Osteoblast (primary cell): ENCODE measurements around the gene PHF23. TPM values are rescaled to one million over a fixed set of nuclear protein-coding genes. Genes with fewer than 3 reads are reported as not detected.
A peak's percentile ranks its signal among the peaks of the same experiment; 100 is the strongest.

ENCODE experiments used
- DNase-seq: peaks from one replicate; pipeline ENCODE4 v3.0.0; 2011; ENCODE audit warnings: low spot score, mixed read lengths; ENCODE audit not compliant: insufficient read length; ENCODE audit errors: missing footprints
- H2AFZ ChIP-seq: 2 replicates; pipeline ENCODE4 v1.6.0; 2011; ENCODE audit warnings: mild to moderate bottlenecking, low read length
- H3K27ac ChIP-seq: 2 replicates; pipeline ENCODE4 v1.5.1; 2011; ENCODE audit warnings: mild to moderate bottlenecking, low read depth, low read length, moderate library complexity
- H3K27me3 ChIP-seq: 2 replicates; pipeline ENCODE4 v1.6.0; 2012; ENCODE audit warnings: mild to moderate bottlenecking, control low read depth, inconsistent platforms, low read length, moderate library complexity; ENCODE audit not compliant: insufficient read depth
- H3K36me3 ChIP-seq: 2 replicates; pipeline ENCODE4 v1.5.1; 2011; ENCODE audit warnings: mild to moderate bottlenecking, low read length, control low read depth, moderate library complexity; ENCODE audit not compliant: insufficient read depth
- H3K4me1 ChIP-seq: 2 replicates; pipeline ENCODE4 v1.5.1; 2011; ENCODE audit warnings: mild to moderate bottlenecking, low read length, control low read depth, moderate library complexity; ENCODE audit not compliant: insufficient read depth
- H3K4me2 ChIP-seq: 2 replicates; pipeline ENCODE4 v1.6.0; 2011; ENCODE audit warnings: mild to moderate bottlenecking, low read length; ENCODE audit not compliant: insufficient read depth
- H3K4me3 ChIP-seq: fragments of 200-600 bp; sonication (generic); 3 replicates; pipeline ENCODE4 v1.5.1; 2012; ENCODE audit warnings: mild to moderate bottlenecking, low read length, inconsistent platforms; ENCODE audit not compliant: insufficient read depth
- H3K79me2 ChIP-seq: 2 replicates; pipeline ENCODE4 v1.6.0; 2012; ENCODE audit warnings: mild to moderate bottlenecking, low read length, control low read depth, inconsistent platforms; ENCODE audit not compliant: insufficient read depth
- H3K9me3 ChIP-seq: 2 replicates; pipeline ENCODE4 v1.5.1; 2011; ENCODE audit warnings: low read depth, low read length, control low read depth
- H4K20me1 ChIP-seq: 2 replicates; pipeline ENCODE4 v1.6.0; 2012; ENCODE audit warnings: mild to moderate bottlenecking, low read length, control low read depth; ENCODE audit not compliant: insufficient read depth
- CTCF ChIP-seq: IDR thresholded peaks from 2 replicates; pipeline ENCODE4 v1.5.1; 2011; ENCODE audit warnings: mild to moderate bottlenecking, low read depth, low read length, moderate library complexity; ENCODE audit errors: extremely low read depth
- total RNA-seq: library from RNA; depleted of rRNA; stranded (reverse); fragments of >200 nt; gene quantifications from 2 replicates; pipeline ENCODE4 v1.2.3, GENCODE V29; 2012

The PHF23 gene
- total RNA-seq, 1 donor: 53.2 TPM

DNA sequence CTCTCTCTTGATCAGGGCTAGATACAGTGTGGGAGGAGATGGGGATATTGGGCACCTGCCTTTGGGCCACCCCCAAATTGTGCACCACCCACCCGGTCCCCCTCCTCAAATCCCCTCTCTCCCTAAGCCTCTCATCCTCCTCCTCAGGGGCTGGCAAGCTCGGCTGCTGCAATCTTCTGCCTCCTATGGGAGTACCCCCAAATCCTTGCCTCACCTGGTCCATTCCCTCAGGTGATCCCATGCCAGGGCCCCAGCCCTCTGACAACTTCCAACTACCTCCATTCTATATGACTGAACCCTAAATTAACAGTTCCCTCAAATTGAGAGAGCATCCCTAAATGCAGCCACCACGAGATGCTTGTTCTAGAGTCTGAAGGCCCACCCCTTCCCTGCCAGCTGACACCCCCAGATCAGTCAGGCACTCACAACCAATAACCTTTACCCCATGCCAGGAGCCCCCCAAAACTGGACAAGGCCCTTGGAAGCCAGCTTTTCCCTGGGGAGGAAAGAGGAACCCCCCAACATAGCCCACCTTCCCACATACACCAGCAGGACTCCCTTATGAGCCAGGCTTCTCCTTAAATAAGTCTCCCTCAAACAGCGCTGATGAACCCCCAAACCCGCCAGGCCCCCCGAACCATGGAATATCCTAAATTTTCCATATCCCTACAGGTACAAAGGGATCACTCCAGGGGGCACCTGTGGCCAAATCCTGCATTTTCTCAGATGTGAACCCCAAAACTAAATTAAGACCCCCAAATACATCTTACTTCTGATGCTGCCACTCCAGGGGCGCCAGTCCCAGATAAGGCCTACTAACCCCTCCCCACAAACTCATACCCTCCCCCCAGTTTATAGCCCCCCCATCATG is 22.8 kb downstream of the PHF23 start:
- H2AFZ ChIP-seq: no peak overlapping the region
- peak overlapping the region; percentile 83 for H3K4me2 ChIP-seq
- peak overlapping the region; percentile 81 for H3K4me3 ChIP-seq
- TF ChIP-seq CTCF: no peak
- H4K20me1 ChIP-seq: peaks cover 55% of the 10 kb centered on the region
- H3K27me3 ChIP-seq: no peaks in the 10 kb centered on the region
- DNase-seq: no peak
- no peaks in the 10 kb centered on the region for H3K9me3 ChIP-seq
- peaks cover 55% of the 10 kb centered on the region for H3K4me1 ChIP-seq
- H3K79me2 ChIP-seq: peaks cover 66% of the 10 kb centered on the region
- H3K36me3 ChIP-seq: peaks cover 9% of the 10 kb centered on the region
- H3K27ac ChIP-seq: peak overlapping the region; percentile 48

GRCh38 chr17:7215652-7216180 is 23.5 kb downstream of the PHF23 start:
- H4K20me1 ChIP-seq: peaks cover 51% of the 10 kb centered on the region
- no peak overlapping the region for H2AFZ ChIP-seq
- peaks cover 64% of the 10 kb centered on the region for H3K79me2 ChIP-seq
- peaks cover 48% of the 10 kb centered on the region for H3K4me1 ChIP-seq
- H3K4me2 ChIP-seq: peak overlapping the region; percentile 83
- peaks cover 1% of the 10 kb centered on the region for H3K36me3 ChIP-seq
- peak overlapping the region; percentile 55 for H3K27ac ChIP-seq
- no peaks in the 10 kb centered on the region for H3K9me3 ChIP-seq
- DNase-seq: no peak
- H3K27me3 ChIP-seq: no peaks in the 10 kb centered on the region
- TF ChIP-seq CTCF: no peak
- H3K4me3 ChIP-seq: peak overlapping the region; percentile 81

DNA sequence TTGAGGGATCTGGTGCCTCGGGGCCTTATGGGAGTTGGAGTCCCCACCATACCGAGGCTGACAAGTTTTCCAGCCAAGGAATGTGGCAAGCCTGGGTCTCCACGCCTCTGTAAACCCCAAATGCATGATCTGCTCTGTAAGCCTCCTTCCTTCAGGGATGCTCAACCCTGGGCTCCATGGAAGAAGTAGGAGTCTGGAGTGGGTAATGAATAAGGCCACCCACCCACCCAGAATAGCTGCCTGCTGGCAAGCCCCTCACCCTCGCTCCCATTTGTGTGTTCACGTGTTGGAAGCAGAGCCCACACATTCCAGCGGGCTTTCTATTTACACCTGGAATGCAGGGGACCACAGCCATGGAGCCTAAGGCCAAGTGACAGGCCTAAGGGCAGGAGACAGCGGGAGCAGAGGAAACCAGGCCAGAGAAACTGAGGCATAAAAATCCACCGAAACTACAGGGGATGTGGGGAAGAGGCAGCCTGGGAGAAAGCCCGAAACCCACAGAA is 24.1 kb downstream of the PHF23 start:
- Histone ChIP-seq H3K4me2 (peak overlapping the region; percentile 83), H2AFZ (no peak overlapping the region), H3K4me3 (peak overlapping the region; percentile 77), H4K20me1 (peaks cover 50% of the 10 kb centered on the region), H3K4me1 (peaks cover 44% of the 10 kb centered on the region), H3K79me2 (peaks cover 64% of the 10 kb centered on the region), H3K36me3 (no peaks in the 10 kb centered on the region), H3K27me3 (no peaks in the 10 kb centered on the region), H3K9me3 (no peaks in the 10 kb centered on the region), H3K27ac (peak overlapping the region; percentile 58)
- no peak for DNase-seq
- no peak for TF ChIP-seq CTCF
